ENCODE data around the gene ZNF850.
"Not testable (repeated sequence)": the region's sequence is repeated elsewhere in the genome, so short reads cannot be mapped to it uniquely, and the experiment has no call there.

ZNF850 gene

DNA sequence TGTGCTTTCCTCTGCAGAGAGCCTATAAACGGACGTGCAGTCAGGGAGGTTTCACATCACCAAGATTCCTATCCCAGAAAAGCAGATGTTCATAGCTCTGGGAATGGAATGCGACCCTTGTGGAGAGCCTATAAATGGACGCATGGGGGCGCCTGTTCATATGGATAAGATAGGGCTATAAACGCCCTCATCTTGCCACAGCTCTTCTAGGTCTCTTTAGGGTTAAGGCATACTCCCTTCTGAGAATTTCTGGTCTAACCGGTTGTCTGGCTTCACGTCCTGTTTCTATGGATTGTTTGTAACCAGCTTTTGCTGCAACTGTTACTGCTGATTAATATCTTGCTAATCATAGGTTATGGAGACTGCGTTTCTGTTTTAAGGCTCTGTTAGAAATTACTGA is 36.4 kb downstream of the ZNF850 start:
- not testable (repeated sequence) for H3K27ac ChIP-seq
- TF ChIP-seq, protein P1, sequence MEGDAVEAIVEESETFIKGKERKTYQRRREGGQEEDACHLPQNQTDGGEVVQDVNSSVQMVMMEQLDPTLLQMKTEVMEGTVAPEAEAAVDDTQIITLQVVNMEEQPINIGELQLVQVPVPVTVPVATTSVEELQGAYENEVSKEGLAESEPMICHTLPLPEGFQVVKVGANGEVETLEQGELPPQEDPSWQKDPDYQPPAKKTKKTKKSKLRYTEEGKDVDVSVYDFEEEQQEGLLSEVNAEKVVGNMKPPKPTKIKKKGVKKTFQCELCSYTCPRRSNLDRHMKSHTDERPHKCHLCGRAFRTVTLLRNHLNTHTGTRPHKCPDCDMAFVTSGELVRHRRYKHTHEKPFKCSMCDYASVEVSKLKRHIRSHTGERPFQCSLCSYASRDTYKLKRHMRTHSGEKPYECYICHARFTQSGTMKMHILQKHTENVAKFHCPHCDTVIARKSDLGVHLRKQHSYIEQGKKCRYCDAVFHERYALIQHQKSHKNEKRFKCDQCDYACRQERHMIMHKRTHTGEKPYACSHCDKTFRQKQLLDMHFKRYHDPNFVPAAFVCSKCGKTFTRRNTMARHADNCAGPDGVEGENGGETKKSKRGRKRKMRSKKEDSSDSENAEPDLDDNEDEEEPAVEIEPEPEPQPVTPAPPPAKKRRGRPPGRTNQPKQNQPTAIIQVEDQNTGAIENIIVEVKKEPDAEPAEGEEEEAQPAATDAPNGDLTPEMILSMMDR (conservative IDR thresholded peaks at IDR 0.05): peak; percentile 22; the same call in 1 of the 2 replicates

DNA sequence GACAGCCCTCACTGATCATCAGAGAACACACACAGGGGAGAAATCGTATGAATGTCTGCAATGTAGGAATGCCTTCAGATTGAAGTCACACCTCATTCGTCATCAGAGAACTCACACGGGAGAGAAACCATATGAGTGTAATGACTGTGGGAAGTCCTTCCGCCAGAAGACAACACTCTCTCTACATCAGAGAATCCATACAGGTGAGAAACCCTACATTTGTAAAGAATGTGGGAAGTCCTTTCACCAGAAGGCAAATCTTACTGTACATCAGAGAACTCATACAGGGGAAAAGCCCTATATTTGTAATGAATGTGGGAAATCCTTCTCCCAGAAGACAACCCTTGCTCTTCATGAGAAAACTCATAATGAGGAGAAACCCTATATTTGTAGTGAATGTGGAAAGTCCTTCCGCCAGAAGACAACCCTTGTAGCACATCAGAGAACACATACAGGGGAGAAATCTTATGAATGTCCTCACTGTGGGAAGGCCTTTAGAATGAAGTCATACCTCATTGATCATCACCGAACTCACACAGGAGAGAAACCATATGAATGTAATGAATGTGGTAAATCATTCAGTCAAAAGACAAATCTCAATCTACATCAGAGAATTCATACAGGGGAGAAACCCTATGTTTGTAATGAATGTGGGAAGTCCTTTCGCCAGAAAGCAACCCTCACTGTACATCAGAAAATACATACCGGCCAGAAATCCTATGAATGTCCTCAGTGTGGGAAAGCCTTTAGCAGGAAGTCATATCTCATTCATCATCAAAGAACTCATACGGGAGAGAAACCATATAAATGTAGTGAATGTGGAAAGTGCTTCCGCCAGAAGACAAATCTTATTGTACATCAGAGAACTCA is 52.7 kb downstream of the ZNF850 start:
- TF ChIP-seq, protein P1 (conservative IDR thresholded peaks at IDR 0.05): no peak
- TF ChIP-seq ZFX (IDR thresholded peaks at IDR 0.05): no peak
- H3K27ac ChIP-seq: no peak overlapping the region

DNA sequence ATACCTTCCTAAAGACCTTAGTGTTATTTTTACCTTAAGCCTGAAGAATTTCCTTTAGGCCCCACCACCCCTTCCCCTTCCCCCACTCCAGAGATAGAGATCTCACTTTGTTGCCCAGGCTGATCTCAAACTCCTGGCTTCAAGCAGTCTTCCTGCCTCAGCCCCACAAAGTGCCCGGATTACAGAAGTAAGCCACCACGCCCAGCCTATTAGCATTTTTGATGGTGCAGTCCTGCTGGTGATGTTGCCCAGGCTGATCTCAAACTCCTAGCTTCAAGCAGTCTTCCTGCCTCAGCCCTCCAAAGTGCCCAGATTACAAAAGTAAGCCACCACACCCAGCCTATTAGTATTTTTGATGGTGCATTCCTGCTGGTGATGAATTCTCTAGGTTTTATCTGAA is 63.2 kb downstream of the ZNF850 start:
- H3K27ac ChIP-seq: no peak overlapping the region
- TF ChIP-seq ZFX (IDR thresholded peaks at IDR 0.05): no peak
- TF ChIP-seq, protein P1 (conservative IDR thresholded peaks at IDR 0.05): no peak

DNA sequence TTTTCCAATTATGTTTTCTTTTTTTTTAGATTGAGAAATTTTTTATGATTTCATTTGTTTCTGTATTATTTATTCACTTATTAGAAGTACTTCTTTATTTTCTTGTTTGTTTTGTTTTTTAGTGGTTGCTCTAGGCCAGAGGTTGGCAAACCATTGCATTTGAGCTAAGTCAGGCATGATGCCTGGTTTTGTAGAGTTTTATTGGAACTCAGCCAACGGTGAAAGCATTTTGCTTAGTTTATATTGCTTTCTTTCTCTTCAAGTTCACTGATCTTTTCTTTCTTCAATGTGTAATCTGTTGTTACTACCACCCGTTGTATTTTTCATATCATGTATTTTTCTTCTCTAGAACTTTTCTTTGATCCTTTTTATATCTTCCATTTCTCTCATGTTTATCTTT is 65.5 kb downstream of the ZNF850 start:
- TF ChIP-seq ZFX (IDR thresholded peaks at IDR 0.05): no peak
- TF ChIP-seq, protein P1 (conservative IDR thresholded peaks at IDR 0.05): no peak
- H3K27ac ChIP-seq: no peak overlapping the region

DNA sequence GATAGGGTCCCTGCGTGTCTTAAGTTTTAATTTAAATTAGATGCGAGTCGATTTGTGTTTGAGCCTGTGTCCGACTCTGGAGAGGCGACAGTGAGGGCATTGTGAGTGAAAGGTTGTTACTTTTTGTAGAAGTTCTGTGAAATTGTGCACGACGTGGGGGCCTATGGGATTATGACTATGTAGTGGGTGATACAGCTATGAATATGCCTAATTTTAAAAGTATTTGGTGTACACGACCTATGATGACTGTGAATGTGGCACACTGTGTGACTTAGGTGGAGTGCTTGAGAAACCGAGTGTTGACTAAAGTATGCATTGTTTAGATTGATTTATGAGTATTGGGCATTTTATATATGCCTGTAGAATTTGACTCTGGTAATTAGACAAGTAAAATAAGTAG is 84.5 kb downstream of the ZNF850 start:
- TF ChIP-seq, protein P1 (conservative IDR thresholded peaks at IDR 0.05): no peak
- no peak for TF ChIP-seq ZFX (IDR thresholded peaks at IDR 0.05)
- peak overlapping the region; percentile 79 for H3K27ac ChIP-seq

DNA sequence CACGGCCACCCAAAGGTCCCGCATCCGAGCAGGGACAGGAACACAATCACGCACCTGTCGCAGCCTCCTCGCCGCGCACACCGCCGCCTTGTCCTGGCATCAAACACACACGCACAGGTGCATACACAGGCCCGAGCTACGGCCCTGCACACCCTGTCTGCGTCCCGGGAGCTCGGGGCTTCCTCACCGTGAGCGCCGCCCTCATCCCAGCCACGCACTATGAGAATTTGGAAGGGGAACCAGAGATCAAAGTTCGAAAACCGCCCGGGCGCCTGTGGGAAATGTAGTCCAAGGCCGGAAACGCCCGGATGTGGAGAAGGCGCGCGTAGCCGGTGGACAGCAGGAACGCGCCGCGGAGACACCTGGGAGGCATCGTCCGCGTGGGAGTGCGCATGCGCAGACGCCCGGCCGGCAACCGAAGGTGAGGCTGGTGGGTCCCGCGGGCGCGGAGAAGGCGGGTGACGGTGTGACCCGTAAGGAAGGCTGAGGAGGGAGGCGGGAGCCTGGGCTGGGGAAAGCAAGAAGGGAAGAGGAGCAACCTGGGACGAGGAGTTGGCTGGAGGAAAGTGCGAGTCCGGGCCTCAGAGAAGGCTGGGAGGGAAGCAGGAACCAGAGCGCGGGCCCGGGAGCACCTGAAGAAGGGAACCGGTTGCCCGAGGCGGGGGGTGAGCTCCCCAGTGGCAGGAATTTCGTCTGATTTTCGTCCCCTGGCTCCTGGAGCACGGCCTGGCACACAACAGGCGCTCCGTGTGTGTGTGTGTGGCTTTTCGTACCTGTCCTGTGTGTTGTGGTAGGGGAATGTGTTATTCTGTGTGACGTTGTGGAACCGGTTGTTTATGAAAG is 85.2 kb downstream of the ZNF850 start, which contains the start of gene ZNF567:
Gene ZNF567 (plus strand): TSS at position 399 of the 843 bp plus-strand sequence. CDS start 7,256 bp downstream, outside the sequence.
- H3K27ac ChIP-seq: peak within 1 kb of the TSS; percentile 79
- TF ChIP-seq, protein P1 (conservative IDR thresholded peaks at IDR 0.05): no peak; the same call in 1 of the 2 replicates
- peak; percentile 69 for TF ChIP-seq ZFX (IDR thresholded peaks at IDR 0.05)
